ENCODE measurements around the gene PLA2G2F.

The PLA2G2F gene

DNA sequence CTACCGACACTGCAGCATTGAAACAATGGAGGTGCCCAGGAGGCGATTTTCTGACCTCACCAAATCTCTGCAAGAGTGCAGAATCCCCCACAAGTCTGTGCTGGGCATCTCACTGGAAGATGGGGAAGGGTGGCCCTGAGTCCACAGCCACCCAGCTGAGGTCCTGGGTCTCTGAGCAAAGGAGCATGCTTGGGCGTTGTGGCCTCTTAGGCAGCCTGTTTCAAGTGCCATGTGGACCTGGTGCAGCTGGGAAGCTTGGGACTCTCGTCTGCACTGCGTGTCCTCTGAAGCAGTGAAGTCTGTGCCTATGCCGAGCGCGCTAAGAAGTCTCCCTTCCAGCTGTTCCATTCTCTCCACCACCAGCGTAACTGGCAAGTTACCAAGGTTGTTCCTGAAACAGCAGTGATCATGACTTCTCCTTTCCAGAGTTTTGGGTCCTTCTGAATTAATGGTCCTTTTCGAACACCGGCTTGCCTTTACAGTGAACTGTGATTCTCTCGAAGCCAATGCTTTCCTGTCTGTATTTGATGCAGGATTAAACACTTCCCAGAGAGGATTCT, 52.2 kb downstream of the PLA2G2F start:
- no peak for DNase-seq (ENCODE audit: low read depth)

DNA sequence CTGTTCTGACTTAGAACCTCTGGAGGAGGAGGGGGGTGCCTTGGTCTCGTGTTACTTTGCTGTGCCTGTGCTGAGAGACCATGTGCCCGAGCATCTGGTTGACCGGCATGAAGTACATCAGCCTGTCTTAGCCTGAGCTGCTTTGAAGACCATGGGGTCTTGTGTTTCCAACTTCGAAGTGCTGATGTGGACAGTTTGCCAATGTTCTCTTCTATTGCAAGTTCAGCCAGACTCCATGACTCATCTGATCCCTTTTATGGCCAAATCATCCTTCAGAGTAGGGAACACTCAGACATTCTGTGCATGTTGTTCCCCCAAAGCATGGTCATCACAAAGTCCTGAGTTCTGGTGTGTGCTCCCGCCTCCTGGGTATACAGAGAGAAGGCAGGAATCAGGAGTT, 53.2 kb downstream of the PLA2G2F start:
- DNase-seq (ENCODE audit: low read depth): no peak

DNA sequence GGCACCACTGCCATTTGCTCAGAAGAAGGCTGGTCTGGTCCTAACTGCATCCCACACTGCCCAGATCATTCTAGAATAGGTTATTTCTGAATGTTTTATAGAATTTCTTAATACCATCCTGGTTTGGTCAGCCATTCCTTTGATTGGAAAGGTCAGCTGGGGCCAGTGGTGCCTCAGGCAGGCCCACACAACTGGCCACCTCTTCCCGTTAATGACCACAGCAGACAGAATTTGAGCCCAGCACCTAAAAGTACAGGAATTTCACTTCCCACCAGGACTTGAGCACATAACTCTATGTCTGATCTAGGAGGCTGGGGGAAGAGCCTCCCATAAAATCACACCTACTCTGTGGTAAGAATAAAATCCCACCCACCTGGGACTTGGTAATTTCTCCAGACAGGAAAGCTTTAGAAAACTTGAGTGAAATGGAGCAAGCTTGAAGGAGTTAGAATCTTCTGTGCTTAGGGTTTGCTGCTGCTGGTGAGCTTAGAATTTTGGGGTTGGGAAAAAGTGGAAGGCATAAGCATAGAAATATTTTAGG, 53.8 kb downstream of the PLA2G2F start:
- DNase-seq (ENCODE audit: low read depth): no peak

DNA sequence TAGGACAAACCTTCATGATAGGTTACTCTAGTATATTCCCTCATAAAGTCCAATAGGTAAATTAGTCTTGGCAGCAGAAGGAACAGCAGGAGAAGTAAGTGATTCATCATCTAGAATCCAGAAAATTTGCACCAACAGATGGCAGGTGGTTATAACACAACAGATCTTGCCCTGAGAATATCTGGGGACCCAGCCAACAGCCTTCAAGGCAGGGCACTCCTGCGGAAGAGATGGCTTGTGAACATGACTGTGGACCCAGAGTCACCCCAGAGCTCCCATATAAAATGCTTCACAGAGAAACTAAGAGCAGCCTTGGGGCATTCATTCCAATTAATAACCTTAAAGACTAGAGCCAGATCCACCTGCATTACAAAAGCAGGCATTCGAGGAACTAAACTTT, 55.1 kb downstream of the PLA2G2F start:
- no peak for DNase-seq (ENCODE audit: low read depth)

DNA sequence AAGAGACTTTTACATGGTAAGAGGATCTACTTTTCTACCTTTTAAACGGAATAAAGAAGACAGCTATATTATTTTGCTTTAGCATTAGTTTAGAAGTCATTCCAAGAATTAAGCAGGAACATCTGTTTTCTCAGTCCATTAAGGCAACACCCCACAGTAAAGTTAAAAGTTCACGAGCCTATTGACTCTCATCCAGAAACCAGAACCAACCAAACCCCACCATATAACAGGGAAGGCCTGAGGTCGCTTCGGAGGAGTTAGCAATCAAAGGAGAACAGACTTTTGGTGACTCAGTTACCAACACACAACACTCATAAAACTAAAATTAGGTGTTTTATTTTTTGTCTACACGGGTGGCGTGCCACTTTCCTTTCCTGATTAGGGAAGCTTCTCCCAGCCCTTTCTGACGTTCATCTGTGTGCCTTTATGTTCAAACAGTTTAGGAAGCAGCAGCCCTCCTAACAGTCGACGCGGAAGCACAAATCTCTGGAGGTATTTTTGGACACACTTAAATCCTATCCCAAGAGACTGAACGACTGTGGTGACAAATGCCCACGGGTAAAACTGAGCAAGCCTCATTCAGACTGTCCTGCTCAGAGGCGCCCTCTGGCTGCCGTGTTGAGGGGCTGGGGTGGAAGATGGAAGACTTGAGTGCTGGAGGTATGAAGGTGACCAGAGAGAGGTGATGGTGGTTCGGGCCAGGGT, 55.8 kb downstream of the PLA2G2F start:
- peak; percentile 64 for DNase-seq (ENCODE audit: low read depth)

DNA sequence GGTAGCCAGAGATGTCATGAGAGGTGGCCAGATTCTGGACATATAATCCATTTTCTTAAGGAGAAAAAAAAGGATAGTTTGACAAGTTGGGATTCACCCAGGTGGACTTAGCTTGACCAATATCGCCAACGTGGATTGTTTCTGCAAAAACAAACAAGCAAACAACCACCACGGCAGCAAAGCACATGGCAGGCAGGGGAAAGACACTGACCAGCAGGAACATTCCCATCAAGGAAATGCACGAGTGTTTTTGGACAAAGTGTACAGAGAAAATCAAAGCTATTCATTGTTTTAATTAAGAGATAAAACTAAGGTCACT, 56.3 kb downstream of the PLA2G2F start:
- no peak for DNase-seq (ENCODE audit: low read depth)

DNA sequence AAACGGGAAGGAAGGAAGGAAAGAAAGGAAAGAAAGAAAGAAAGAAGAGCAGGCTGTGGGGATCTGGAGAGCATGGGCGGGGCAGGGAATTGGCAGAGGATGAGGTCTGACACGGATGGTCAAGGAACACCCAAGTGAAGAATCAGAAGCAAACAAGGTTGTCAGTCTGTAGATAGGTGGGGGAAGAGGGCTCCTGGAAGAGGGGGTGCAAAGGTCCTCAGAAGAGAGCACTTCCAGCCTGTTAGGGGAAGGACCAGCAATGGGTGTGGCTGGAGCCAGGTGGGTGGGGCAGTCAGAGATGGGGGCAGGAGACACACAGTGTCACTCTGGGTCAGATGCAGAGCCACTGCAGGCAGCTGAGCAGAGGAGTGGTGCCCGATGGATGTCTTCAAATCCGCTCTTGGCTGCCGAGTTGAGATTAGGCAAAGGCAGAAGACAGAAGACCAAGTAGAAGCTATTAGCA, 58.2 kb downstream of the PLA2G2F start:
- no peak for DNase-seq (ENCODE audit: low read depth)

DNA sequence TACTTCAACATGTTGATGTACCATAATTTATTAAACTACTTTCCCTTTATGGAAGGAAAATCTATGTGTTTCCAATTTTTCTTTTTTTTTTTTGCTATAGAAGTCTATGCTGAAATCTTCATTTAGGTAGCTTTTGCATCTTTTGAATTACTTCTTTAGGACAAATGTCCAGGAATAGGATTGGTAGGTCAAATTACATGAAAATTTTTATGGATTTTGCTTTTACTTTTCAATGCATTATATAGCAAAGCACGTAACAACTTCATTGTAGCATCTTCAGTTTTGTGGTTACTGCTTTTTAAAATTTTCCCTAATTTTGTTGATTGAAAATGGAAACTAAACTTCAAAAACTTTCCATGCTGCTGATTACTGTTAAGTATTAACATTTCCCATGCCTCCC, 59.2 kb downstream of the PLA2G2F start:
- DNase-seq (ENCODE audit: low read depth): no peak

DNA sequence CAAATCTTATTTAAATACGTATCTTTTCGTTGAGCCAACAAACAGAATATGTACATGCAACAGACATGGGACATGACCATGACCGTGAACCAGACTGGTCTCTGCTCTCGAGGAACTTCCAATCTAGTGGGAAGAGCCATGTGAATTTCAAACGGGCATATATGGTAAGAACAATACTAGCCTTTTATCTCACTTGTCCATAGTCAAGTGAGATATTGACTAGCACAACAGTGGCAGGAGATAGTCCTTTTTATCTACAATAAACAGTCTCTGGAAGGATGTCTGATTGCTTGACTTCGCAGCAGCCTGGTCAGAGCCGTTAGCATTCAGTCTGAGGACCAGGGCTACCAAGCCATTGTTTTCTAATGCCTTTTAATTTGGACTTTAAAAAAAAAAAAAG, 59.8 kb downstream of the PLA2G2F start:
- DNase-seq (ENCODE audit: low read depth): no peak

DNA sequence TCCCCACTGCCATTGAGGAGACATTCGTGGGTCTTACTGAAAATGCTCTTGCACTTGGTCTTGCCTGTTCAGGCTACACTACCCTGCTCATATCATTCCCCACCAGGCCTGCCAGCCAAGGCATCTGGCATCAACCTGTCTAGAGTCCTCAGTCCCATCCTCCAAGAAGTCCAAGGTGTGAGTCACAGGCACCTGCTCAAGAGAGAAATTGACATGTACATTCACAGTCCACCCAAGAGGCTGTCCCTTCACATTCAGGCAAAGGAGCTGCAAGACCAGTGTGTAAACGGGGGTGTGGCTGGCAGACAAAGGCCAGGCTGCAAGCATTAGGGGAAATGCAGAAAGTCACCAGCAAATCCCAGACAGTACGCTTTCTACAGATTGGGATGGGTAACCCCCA, 60.3 kb downstream of the PLA2G2F start:
- DNase-seq (ENCODE audit: low read depth): no peak

DNA sequence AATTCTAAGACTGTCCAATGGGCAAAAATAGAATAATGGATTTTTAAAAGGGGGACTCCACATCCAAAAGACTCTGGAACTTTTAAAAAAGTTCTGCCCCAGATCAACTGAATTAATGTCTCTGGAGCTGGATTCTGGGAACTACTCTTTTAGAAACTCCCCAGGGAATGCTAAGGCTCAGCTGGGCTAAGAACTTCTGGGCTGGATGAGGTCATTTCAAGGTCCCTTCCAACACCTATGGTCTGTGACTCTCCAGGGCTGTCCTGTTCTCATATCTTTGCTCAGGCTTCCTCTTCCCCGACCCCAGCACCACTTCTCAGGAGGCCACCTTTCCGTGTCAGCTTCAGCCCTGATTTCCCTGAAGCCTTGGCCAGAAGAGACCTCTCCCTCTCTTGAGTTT, 60.7 kb downstream of the PLA2G2F start:
- no peak for DNase-seq (ENCODE audit: low read depth)

All from activated T-cell treated with anti-CD3 and anti-CD28 coated beads for 48 hours (primary cell).